Measurements from ENCODE around the gene C5orf63.
A peak's percentile ranks its signal among the peaks of the same experiment; 100 is the strongest.
"Not testable (repeated sequence)": the region's sequence is repeated elsewhere in the genome, so short reads cannot be mapped to it uniquely, and the experiment has no call there.

The C5orf63 gene

DNA sequence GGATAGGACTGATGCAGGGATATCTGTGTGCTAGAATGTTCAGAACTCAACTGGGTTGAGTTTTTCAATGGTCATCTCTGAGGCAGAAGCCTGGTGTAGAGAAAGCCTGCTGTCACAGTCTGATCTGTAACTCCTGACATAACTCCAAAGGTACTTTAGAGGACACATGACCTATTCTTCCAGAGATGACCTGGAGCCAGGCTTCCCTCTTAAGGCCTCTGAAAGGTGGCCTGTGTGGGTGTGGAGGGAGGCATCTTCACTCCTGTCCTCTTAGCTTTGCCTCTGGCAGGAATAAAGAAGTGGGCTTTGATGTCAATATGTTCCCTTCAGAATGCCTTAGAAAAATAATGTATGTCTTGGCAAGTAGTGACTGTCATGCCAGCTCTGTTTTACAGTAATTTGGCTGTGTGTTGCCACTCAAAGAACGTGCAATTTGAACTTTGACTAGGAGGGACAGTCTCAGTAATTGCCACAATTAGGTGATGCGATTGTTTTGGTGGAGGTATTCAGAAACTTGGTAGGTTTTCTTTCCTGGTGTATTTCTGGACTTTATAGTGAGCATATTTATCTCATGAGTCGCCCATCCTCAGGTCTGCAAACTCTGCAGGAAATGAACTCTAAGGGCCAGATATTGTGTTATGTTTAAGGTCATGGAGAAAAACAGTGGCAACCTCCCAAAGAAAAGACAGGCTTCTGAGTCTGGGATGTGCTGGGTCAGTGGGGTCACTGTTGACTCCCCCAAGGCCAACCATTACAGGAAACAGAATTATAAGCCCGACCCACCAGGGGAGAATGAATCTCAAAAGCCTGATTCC lies 3.2 kb upstream of the C5orf63 start:
- DNase-seq = no peak

DNA sequence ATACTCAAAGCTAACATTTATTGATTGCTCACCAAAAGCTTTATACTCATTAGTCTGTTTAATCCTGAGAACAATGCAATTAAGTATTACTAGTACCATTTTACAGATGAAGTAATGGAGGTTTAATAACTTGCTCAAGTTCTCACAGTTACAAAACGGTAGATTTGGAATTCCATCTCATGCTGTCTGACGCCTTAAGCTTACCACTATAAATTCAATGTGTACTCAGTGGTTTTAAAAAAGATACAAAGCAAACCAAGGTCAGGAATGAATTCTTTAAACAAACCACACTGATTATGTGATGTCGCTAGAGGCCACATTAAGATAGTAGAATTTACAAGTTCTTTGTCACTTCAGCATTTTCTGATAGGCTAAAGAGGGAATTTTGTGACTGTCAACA lies 1.2 kb upstream of the C5orf63 start:
- no peak for DNase-seq

DNA sequence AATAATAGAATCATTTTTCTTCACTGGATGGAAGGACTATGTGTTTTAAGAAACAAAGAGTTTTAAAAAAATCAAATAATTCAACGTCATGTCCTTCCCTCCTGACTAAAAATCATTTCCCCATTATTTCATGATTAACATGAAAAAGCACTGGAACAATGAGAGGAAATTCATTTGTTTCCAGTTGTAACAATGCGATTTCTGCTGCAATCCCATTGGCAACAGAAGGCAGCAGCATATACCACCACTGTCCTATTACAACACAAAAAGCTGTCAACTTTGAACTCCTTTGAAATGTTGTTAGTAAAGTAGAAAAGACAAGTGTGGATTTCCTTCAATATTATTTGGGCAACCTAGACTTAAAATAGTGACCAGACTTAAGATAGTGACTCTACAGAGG lies 3.1 kb downstream of the C5orf63 start:
- no peak for DNase-seq

DNA sequence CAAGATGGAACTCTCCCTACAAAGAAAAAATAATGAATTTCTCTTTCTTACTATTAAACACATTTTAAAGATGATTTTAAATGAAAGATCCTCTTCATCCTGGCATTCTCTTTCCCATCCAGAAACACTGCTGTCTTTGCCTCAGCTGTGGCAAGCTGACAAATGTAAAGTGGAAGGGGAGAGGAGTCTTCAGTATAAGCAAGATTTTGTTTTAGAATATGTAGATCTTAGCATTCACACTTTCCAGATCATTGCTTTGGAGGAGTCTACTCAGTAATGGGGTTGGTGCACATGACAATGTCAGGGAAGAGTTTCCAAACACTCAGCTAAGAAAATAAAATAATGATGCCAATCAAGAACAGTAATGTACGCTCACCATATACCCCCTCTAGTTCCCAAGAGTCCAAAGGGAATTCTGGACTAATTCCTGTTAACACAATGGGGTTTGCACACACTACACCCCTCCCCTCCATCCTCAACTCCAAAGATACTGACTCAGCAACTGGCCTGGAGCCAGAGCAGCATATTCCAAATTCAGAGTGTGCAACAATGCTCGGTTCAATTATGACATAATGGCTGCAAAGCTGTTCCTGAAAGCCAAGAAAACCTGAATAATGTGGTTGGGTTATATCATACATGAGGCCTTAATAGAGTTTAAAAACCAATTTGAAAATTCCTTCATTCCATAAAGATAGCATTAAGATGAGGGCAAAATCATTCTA lies 4.6 kb downstream of the C5orf63 start:
- DNase-seq = peak in 3 of 58 donors; percentile 1 to 45 (median 5)

DNA sequence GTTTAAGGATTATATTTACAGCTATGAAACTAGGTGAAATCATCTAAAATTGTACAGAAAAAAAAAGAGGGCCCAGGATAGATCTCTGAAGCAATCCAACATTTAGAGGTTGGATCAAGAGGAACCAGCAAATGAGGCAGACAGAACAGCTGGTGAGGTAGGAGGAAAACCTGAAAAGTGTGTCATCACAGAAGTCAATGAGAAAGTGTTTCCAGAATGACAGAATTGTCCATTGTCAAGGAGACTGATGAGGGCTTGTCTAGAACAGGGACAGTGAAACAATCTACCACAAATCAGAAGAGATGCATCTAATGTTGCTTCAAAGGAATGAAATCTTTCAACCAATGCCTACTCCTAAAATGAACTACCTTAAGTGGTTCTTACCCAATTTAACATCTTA lies 6.6 kb downstream of the C5orf63 start:
- no peak for DNase-seq

DNA sequence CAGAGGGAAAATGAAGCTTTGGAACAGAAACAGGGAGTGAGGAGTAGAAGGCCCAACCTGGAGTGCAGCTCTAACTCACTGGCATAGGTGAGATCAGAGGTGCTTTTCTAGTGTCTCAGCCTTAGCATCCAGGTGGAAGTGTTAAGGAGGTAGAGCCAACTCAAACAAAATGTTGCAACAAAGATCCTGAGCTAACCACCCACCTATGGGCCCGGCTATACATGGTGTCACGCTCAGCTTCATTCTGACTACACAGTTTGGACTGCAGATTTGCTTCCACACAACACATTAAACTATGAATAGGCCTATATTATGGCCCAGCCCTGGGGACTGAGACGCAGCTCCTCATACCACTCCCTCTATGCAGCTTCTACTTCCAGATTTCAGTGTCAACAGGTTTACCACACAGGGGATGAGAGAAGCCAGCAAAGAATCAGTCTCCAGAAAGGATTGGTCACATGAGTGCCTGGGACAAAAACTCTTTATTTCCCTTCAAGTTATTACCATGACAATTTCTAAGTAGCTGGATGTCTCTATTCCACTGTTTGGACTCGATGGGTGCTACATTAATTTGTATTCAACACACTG lies 9.0 kb downstream of the C5orf63 start:
- no peak for DNase-seq

DNA sequence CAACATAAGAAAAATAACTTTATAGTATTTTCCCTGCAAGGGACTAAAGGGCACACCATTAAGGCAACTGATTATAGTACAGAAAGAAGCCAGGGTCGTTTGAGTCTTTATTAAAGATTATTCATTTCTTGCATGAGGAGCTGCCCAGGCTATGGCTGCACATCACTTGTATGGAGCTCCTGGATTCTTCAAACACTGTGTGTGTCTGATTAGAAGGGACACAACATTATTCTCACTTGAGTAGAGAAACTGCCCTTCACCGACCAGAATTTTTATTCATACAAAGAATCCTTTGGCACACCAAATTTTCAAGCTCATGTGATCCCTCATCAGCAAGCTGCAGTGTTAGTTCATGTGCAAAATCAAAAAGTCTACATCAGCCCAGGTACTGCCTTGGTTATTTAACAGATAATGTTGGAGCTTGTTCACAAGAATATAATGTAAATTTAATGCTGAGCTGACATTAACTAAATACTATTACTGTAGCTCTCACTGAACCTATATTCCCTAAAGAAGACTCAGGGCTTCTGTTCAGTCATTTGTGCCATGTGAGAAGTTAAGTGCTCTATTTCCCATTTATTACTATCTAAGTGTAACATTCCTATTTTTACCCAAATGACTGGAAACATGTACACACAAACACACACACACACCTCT lies 9.9 kb downstream of the C5orf63 start:
- no peak for DNase-seq

DNA sequence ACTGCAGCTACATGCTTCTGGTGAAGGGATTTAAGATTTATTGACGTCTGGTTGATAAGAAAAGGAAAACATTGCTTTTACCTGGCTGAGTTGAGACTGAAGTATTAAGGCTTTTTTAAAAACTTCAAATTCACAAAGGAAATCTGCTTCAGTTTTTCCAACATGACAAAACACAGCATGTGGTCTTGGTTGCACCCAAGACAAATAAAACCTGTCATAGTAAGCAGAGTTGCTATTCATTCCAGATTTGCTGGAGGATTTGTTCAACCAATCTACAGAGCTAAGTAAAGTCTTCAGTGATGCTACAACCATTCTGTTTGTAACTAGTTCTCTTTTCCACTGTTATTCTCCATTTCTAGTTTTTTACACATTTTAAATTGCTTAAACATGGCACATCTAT lies 11.3 kb downstream of the C5orf63 start:
- no peak for DNase-seq

DNA sequence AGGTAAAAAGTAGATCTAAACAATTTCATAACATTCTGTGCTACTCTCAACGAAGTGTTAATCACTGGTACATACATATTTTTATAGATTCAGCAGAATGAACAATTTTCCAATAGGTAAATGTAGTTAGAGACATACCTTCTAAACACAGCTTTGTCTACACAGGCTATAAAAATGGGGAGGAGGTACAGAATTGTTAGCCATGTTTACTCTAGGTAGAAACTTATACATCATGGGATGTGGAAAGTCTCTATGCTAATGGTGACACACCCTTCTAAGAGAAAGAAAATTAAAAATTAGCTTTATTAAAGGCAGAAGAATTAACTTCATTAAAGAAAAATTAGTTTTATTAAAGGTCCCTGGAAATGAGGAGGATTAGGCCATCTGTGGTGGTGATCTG lies 11.8 kb downstream of the C5orf63 start:
- DNase-seq = no peak

DNA sequence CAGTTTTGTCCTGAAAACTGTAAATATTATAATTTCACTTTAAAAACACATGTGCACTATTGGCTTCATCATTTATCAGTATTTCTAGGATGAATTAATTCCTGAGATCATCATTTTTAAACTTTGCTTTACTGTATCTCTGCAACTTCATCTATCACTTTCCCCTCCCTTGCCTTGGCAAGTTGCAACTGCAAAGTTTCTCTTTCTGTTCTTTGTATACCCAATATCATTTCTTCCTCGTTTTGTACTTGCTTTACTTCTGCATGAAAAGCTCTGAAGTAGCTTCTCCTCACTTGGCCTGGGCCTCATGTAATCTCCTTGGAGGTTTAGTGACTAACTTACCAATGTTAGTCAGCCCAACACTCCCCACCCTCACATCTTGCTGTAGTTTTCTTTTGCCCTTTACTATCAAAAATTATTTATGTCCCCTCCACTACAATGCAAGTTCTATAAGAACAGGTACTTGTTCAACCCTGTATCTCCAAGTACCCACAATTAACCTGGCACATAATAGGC lies 12.8 kb downstream of the C5orf63 start:
- DNase-seq = no peak

DNA sequence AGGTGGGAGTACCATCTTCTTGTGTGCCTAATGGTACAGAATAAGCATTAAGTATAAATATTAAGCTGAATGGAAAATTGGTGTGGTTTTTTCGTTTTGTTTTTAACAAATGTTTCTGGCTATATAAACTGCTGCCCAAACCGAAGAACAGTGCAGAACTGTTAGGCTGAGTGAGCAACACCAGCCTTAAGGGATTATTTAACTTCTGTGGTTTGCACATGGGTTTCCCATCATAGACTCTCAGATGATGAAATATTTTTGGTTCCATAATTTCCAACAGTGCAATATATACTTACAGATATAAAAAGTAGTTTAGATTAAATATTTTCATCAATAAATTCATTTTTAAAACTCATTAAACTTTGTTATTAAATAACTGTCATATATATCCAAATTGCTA lies 16.4 kb downstream of the C5orf63 start:
- DNase-seq = no peak

DNA sequence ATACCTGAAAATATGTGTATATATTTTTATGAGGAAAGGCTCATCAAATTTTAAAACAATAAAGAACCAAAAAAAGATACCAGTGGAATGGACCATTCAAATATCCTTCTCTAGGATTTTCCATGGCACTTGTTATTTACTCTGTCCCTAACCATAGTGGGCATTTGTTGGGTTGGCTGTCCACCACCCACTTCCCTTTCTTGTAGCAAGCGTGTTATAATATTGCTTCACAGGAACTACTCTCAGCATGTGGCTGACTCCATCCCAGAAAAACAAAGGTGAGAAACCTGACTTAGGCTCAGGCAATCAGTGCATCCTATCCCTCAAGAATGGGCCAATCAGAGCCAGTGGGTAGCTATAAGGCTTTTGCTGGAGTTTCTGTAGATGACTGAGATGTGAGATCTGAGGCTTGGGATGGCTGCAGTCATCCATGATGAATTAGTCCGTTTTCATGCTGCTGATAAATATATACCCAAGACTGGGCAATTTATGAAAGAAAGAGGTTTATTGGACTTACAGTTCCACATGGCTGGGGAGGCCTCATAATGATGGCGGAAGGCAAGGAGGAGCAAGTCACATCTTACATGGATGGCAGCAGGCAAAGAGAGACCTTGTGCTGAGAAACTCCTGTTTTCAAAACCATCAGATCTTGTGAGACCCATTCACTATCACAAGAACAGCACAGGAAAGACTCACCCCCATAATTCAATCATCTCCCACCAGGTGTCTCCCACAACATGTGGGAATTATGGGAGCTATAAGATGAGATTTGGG lies 17.2 kb downstream of the C5orf63 start:
- DNase-seq = no peak

DNA sequence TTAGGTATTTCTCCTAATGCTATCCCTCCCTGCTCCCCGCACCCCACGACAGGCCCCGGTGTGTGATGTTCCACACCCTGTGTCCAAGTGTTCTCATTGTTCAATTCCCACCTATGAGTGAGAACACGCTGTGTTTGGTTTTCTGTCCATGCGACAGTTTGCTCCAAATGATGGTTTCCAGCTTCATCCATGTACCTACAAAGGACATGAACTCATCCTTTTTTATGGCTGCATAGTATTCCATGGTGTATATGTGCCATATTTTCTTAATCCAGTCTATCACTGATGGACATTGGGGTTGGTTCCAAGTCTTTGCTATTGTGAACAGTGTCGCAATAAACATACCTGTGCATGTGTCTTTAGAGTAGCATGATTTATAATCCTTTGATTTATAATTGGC lies 19.8 kb downstream of the C5orf63 start:
- not testable (repeated sequence) for DNase-seq

DNA sequence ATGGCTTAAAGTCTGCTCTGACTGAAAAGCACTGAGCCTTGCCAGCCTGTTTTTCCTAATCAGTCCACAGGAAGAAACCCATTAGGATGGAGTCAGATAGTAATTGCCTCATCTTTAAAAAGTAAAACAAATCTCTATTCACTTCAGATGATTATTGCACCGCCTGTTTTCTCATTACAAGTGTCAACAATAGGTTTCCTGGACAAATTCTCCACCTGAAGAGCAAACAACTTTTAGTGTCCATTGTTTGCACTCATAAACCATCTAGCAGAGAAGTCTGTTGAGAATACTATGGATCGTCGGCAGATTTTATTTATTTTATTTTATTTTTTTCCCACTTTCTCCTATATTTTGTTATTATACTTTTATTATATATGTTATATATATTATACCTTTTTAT lies 20.3 kb downstream of the C5orf63 start:
- no peak for DNase-seq

DNA sequence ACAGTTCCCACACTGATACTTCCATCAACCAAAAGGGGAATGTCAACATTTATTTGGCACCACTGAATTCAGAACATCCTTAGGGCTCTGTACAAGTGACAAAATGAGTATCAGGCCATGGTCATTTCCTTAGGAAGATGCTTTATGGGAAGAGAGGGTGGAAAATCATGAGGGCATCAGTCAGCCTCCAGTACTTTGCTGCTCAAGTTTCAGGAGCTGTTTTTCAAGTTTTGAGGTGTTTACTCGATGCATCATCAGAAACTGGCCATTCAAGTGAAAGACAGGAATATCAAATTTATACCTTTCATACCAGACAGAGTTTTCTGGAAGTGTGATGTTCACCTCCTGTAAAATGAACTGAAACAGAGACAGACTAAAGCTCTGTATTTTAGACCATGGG lies 21.7 kb downstream of the C5orf63 start:
- no peak for DNase-seq

DNA sequence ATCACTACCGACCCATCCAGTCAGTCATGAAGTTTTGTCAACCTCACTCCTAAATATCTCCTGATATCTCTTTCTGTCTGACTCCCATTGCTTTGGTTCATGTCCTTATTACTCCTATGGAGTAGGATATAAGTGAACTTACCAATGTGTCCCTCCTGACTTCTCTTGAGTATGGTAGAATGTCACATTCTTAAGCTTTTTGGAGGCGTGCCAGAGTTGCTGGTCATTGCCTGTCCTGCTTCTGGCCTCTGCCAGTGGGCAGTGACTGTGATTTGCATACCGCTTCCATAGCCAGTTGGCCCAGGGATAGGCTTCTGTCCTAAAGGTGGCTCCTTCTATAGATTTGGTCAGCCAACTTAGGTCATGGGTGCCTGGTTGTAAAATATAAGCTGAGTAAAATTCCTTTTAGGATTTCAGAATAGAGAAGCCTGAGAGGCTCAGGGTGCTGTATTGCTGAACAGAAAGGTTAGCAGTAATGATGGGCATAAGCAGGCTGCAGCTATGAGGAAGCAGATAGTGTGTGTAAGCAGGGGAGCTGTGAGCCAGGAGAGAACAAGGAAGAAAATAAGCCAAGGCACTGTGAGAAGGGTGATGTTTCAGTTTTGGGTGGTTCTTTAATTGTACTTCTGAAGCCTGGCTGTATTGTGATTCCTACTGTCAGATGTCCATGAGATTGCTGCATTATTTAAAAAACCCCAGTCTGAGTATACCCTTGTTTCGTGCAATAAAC lies 26.8 kb downstream of the C5orf63 start:
- no peak for DNase-seq

DNA sequence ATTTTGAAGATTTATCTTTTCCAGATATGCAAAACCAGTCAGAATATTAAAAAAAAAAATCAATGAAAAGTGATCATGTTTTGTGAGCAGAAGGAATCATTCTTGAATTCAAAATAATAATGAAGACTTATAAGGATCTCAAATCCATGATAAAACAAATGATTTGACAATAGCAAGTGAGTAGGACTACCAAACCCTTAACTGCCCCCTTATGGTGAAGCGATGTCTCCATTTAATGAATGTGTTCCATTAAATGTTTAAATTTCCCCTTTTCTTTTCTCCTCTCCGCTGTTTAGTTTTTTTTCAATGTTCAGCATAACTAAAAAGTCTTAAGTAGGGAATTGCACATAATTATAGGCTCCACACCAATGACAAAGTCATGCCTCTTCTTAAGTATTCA lies 30.7 kb downstream of the C5orf63 start:
- DNase-seq = no peak

DNA sequence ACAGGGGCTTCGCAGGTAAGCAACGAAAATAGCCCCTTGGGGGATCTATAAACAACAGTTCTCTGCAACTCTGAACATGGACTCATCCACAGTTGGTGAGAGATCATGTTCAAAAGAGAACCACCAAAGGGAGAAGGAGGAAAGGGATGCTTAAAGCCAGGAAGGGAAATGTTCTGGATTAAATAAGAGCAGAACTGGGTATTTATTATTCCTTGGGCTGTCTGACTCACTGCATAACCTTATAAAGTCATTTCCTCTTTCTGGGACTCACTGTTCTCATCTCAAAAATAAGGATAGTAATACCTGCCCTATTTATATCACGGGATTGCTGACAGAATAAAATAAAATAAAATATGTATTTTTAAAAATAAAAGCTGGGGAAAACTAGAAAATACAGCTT lies 31.7 kb downstream of the C5orf63 start:
- no peak for DNase-seq

DNA sequence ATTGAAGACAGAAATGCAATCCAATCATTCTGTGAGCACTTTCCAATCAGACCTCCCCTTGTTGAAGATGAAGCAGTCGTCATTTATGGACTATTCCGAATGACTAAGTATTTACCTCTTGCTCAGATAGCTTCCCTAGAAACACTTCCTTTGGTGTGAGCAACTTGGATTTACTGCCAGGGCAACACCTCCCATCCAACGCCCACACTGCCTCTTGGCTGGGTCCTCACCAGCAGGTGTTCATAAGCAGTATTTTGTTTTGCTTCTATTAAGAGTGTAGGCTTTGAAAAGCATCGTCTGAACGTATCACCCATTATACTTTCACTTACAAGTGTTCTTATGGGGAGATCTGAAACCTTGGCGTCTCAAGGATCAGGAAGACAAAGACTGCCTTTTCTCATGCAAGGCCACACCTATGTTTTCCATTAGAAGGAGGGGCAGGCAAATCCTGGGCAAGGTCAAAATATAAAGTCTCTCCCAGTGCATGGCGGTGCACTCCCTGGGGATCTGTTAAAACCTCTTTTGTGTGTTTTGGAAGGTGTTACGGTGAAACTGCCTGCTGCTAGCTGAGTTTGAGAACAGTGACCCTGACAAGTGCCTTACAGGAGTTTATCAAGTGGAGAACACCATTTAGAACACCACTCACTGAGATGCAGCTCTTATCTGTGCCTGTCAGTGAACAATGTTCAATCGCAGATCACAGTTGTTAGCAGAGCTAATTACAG lies 32.3 kb downstream of the C5orf63 start:
- DNase-seq = no peak

DNA sequence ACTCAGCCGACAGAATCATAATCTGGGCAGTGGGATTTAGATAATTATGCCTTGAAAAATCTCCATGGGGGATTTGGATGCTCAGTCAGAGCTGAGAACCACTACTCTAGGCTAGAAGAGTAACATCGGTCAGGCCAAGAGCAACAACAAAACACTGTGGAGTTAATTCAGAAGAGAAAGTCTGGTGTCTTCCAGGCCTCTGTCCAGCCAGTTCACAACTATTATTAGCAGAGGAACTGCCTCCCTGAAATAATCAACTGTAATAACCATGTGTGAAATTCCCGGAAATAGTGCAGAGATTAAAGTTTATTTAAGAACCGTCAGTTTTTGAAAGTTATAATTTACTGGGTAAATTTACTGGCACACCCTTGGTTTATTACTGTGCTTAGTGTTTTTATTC lies 34.8 kb downstream of the C5orf63 start:
- DNase-seq = no peak

Measured in anterior cingulate cortex (tissue), 58 donors.